ENCODE results near the gene TRAPPC11. TPM values are rescaled to one million over a fixed set of nuclear protein-coding genes. Genes with fewer than 3 reads are reported as not detected.

Gene TRAPPC11
- total and polyA plus RNA-seq, 2 of the 13 experiments (the other 11 are each of a cell fraction or from before 2014, with no cell fraction given): 18.0 to 23.2 TPM

DNA sequence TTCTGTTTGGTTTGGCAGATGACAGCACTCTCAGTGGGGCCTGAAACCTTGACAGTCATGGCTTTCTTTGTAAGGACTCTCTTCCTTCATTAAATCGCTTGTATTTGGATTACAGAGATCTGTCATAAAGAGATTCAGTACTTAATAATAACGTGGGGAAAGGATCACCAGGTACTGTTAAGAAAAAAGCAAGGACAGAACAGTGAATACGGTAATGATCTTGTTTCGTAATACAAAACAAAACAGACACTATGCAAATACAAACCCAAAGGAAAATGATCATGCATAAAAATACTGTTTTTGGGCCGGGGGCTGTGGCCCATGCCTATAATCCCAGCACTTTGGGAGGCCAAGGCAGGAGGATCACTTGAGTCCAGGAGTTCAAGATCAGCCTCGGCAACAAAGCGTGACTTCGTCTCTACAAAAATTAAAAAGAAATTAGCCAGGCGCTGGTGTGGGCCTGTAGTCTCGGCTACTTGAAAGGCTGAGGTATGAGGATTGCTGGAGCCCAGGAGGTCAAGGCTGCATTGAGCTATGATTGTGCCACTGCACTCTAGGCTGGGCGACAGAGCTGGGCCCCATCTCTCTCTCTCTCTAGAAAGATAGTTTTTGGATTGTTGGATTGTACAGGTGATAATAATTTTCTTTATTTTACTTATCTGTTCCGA, 64.6 kb downstream of the TRAPPC11 start (continued):
- TF ChIP-seq RAD21 (CRISPR knock-in tag; IDR thresholded peaks at IDR 0.05) (peak; percentile 10; the same call in 1 of the 2 replicates), ZNF549 (CRISPR knock-in tag; IDR thresholded peaks at IDR 0.05) (no peak), ZNF557 (CRISPR knock-in tag; IDR thresholded peaks at IDR 0.05) (no peak), SMYD3 (CRISPR knock-in tag; IDR thresholded peaks at IDR 0.05) (no peak), ESRRA (CRISPR knock-in tag; IDR thresholded peaks at IDR 0.05; ENCODE audit: low read depth) (no peak), CBFB (CRISPR knock-in tag; IDR thresholded peaks at IDR 0.05) (no peak), IRF2 (CRISPR knock-in tag; IDR thresholded peaks at IDR 0.05) (no peak), ZNF670 (CRISPR knock-in tag; IDR thresholded peaks at IDR 0.05; ENCODE audit: borderline replicate concordance) (no peak), ZNF432 (CRISPR knock-in tag; IDR thresholded peaks at IDR 0.05; ENCODE audit: borderline replicate concordance) (no peak), ZFP36L2 (CRISPR knock-in tag; IDR thresholded peaks at IDR 0.05) (no peak), ZNF558 (CRISPR knock-in tag; IDR thresholded peaks at IDR 0.05; ENCODE audit: borderline replicate concordance) (no peak), ZNF605 (CRISPR knock-in tag; IDR thresholded peaks at IDR 0.05) (peak; percentile 57; the same call in 1 of the 2 replicates), ZNF572 (CRISPR knock-in tag; IDR thresholded peaks at IDR 0.05) (no peak), KLF13 (CRISPR knock-in tag; IDR thresholded peaks at IDR 0.05) (no peak), ISL2 (CRISPR knock-in tag; IDR thresholded peaks at IDR 0.05) (no peak), ZNF589 (CRISPR knock-in tag; conservative IDR thresholded peaks at IDR 0.05) (no peak), SRF (IDR thresholded peaks at IDR 0.05; ENCODE audit: low read depth, low read length) (no peak), KDM5B (CRISPR knock-in tag; IDR thresholded peaks at IDR 0.05; ENCODE audit: borderline replicate concordance) (no peak), ZNF773 (CRISPR knock-in tag; IDR thresholded peaks at IDR 0.05; ENCODE audit: borderline replicate concordance) (no peak), RARA (CRISPR knock-in tag; IDR thresholded peaks at IDR 0.05) (peak; percentile 72), REXO4 (CRISPR knock-in tag; IDR thresholded peaks at IDR 0.05; ENCODE audit: borderline replicate concordance) (no peak), POLR2AphosphoS5 (IDR thresholded peaks at IDR 0.05; ENCODE audit: low read depth, low read length) (no peak), KAT2B (IDR thresholded peaks at IDR 0.05; ENCODE audit: borderline replicate concordance, low read depth, low read length) (no peak), DPF2 (CRISPR knock-in tag; IDR thresholded peaks at IDR 0.05; ENCODE audit: borderline replicate concordance, low read depth) (no peak)
- TF ChIP-seq, protein P1, sequence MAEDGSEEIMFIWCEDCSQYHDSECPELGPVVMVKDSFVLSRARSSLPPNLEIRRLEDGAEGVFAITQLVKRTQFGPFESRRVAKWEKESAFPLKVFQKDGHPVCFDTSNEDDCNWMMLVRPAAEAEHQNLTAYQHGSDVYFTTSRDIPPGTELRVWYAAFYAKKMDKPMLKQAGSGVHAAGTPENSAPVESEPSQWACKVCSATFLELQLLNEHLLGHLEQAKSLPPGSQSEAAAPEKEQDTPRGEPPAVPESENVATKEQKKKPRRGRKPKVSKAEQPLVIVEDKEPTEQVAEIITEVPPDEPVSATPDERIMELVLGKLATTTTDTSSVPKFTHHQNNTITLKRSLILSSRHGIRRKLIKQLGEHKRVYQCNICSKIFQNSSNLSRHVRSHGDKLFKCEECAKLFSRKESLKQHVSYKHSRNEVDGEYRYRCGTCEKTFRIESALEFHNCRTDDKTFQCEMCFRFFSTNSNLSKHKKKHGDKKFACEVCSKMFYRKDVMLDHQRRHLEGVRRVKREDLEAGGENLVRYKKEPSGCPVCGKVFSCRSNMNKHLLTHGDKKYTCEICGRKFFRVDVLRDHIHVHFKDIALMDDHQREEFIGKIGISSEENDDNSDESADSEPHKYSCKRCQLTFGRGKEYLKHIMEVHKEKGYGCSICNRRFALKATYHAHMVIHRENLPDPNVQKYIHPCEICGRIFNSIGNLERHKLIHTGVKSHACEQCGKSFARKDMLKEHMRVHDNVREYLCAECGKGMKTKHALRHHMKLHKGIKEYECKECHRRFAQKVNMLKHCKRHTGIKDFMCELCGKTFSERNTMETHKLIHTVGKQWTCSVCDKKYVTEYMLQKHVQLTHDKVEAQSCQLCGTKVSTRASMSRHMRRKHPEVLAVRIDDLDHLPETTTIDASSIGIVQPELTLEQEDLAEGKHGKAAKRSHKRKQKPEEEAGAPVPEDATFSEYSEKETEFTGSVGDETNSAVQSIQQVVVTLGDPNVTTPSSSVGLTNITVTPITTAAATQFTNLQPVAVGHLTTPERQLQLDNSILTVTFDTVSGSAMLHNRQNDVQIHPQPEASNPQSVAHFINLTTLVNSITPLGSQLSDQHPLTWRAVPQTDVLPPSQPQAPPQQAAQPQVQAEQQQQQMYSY (CRISPR knock-in tag; IDR thresholded peaks at IDR 0.05): no peak
- TF ChIP-seq, protein P2, sequence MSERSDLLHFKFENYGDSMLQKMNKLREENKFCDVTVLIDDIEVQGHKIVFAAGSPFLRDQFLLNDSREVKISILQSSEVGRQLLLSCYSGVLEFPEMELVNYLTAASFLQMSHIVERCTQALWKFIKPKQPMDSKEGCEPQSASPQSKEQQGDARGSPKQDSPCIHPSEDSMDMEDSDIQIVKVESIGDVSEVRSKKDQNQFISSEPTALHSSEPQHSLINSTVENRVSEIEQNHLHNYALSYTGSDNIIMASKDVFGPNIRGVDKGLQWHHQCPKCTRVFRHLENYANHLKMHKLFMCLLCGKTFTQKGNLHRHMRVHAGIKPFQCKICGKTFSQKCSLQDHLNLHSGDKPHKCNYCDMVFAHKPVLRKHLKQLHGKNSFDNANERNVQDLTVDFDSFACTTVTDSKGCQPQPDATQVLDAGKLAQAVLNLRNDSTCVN (CRISPR knock-in tag; IDR thresholded peaks at IDR 0.05; ENCODE audit: borderline replicate concordance): peak; percentile 72; the same call in 1 of the 2 replicates
- TF ChIP-seq, protein P3, sequence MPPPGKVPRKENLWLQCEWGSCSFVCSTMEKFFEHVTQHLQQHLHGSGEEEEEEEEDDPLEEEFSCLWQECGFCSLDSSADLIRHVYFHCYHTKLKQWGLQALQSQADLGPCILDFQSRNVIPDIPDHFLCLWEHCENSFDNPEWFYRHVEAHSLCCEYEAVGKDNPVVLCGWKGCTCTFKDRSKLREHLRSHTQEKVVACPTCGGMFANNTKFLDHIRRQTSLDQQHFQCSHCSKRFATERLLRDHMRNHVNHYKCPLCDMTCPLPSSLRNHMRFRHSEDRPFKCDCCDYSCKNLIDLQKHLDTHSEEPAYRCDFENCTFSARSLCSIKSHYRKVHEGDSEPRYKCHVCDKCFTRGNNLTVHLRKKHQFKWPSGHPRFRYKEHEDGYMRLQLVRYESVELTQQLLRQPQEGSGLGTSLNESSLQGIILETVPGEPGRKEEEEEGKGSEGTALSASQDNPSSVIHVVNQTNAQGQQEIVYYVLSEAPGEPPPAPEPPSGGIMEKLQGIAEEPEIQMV (CRISPR knock-in tag; IDR thresholded peaks at IDR 0.05; ENCODE audit: low read depth): no peak
